ENCODE measurements around the gene ZNF730.

GRCh38 chr19:23099966-23100365 lies 16.9 kb upstream of the ZNF730 start:
- TF ChIP-seq RAD21 (IDR thresholded peaks at IDR 0.05; ENCODE audit: low read depth) = no peak
- TF ChIP-seq EP300 (IDR thresholded peaks at IDR 0.05; ENCODE audit: borderline replicate concordance) = no peak
- no peak for TF ChIP-seq REST (IDR thresholded peaks at IDR 0.05; ENCODE audit: low read depth)
- no peak for TF ChIP-seq CREB1 (IDR thresholded peaks at IDR 0.05; ENCODE audit: low read depth)
- no peak for TF ChIP-seq TAF1 (IDR thresholded peaks at IDR 0.05; ENCODE audit: low read depth)
- no peak for TF ChIP-seq YY1 (IDR thresholded peaks at IDR 0.05; ENCODE audit: low read depth)

Measured in Ishikawa (cell line).